ENCODE results near the gene PEX5L.
"Not testable (repeated sequence)": the region's sequence is repeated elsewhere in the genome, so short reads cannot be mapped to it uniquely, and the experiment has no call there.

PEX5L gene

DNA sequence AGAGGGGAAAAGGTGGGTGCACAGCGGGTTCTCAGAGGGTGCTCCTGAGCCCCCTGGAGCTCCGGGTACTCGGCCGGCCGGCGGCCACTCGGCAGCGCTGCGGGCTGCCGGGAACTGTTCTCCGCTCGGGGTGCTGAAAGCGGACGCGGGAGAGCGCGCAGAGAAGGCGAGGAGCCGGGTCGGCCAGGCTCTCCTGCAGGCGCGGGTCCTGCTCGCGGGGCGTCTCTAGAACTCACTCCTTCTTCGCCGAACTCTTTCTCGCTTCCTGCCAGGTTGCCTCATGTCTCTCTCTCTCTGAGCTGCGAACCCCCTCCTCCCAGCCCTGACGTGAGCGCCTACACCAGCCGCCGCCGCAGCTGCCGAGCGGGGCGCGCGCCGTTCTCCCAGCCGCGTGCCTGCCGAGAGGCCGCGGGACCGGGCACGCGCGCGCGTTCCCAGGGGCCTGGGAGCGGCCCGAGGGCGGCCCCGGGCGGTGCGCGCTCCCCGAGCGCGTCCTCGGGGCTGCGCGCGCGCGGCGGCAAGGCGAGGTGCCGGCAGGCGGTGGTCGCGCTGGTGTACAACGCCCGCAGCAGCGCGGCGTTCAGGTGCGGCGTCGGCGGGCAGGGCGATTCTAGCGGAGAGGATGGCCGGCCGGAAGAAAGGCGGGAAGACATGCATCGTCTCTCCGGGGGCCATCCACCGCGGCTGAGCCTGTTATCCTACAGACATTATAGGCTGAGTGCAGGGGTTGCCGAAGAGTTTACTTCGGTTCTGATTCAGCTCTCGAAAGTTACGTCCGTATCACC is at the start of gene PEX5L:
TSS of gene PEX5L (minus strand) at position 267 of the 785 bp plus-strand sequence. CDS start 338 bp downstream, outside the sequence.
- peak; percentile 89 for DNase-seq (ENCODE audit: low spot score)

- DNase-seq (ENCODE audit: low spot score): no peak
These were observed 48.5 kb upstream of the PEX5L start for GRCh38 chr3:180085122-180085710.

GRCh38 chr3:180082699-180083098 is 46.0 kb upstream of the PEX5L start:
- DNase-seq (ENCODE audit: low spot score): no peak

DNA sequence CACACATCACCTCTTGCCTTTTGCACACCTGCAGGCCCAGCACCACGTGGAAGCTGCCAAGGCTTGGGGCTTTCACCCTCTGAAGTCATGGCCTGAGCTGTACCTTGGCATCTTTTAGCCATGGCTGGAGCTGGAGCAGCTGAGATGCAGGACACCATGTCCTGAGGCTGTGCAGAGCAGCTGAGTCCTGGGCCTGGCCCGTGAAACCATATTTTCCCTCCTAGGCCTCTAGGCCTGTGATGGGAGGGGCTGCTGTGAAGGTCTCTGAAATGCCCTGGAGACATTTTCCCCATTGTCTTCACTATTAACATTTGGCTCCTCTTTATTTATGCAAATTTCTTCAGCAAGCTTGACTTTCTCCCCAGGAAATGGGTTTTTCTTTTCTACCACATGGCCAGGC is 41.9 kb upstream of the PEX5L start:
- DNase-seq (ENCODE audit: low spot score): no peak

DNA sequence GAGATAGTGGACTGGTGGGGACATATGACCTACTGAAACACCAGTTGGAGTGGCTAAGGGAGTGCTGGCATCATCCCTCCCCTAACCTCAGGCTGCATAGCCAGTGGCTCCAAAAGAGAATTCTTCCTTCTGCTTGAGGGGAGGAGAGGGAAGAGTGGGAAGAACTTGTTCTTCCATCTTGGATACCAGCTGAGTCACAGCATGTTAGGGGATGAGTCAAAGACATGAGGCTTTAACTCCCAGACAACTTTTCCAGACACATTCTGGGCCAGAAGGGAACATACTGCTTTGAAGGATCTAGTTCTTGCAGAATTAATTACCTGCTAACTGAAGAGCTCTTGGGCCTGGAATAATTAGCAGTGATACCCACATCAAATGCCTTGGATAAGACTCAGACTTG is 36.8 kb upstream of the PEX5L start:
- DNase-seq (ENCODE audit: low spot score): no peak

DNA sequence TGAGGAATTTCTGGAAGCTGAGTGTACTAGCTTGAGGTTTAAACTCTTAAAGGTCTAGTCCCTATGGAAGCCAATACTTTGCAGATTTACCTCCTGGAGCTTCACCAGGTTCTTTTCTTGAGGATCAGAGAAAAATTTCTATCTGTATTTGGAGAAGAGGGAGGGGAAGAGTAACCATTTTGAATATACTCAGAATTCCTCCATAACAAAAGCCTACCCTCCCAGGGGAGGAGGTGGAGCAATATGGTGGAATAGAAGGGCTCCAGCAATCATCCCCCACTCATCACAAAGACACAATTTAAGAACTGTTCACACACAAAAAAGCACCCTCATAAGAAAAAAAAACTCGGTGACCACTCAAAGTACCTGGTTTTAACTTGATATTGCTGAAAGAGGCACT is 36.0 kb upstream of the PEX5L start:
- DNase-seq (ENCODE audit: low spot score): peak; percentile 48

GRCh38 chr3:180070925-180071324 is 34.2 kb upstream of the PEX5L start:
- no peak for DNase-seq (ENCODE audit: low spot score)

DNA sequence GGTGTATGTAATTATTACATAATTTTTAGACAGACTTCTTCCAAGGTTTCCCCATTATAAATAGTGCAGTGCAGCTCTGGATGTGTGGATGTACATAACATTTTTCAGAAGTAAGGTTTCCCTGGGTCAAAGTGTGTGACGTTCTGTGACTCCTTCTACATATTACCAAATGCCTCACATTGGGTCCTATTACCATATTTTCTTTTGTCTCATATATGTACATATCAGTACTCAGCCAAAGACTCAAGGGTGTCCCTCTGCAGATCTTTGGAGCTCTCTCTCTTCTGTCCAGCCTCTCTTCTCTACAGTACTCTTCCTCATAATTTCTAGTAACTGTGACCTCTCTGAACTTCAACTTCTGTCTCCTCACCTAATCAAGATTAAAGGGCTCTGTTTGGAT is 31.3 kb upstream of the PEX5L start:
- DNase-seq (ENCODE audit: low spot score): no peak

DNA sequence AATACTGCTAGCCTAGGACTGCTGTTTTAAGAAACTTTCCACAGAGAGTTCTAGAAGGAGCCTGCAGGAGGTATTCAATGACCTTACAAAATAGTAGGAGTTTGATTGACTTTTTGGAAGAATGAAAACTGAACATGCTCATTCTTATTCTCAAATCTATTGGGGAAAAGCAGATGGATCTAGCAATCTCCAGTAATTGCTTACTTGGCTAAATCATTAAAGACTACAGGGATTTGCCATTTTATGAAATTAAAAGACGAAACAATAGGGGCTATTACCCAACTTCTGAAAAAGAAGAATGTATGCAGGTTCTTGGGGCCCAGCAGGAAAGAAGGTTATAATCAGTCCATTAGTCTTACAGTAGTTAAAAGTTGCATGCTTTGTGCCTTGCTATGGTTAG is 29.9 kb upstream of the PEX5L start:
- no peak for DNase-seq (ENCODE audit: low spot score)

DNA sequence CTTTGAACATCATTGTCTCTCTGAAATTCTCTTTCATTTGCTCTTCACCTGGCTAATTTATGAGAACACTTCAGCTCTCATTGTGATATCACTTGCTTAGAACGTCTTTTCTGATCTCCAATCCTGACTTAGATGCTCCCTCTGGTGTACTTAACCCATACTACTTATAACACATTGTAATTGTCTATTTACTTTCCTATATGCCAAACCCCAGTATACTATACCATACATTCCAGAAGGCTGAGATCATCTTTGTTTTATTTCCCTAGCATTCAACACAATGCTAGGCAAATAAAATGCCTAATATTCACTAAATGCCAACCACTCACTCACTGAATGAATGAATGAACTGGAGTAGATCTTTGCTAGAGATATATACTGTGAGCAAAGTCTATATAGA is 27.0 kb upstream of the PEX5L start:
- no peak for DNase-seq (ENCODE audit: low spot score)

GRCh38 chr3:180062771-180063170 is 26.0 kb upstream of the PEX5L start:
- DNase-seq (ENCODE audit: low spot score): no peak

DNA sequence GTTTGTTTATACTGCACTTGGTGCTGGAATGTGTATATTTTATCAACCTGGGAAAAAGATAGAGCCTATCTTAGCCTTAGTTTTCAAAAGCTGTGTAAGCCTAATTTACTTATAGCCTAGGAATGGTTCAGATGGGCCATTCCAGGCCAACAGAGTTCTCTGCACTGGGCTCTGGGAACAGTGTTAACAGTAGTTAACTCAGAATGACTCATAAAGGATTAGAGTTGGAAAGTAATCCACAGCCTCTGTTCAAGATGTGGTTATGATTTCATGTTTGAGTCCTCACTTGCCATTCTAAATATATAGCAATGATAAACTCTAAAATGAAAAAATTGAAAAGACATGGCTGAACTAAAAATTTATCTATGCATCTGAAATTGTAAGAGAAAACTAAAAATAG is 22.6 kb upstream of the PEX5L start:
- DNase-seq (ENCODE audit: low spot score): no peak

DNA sequence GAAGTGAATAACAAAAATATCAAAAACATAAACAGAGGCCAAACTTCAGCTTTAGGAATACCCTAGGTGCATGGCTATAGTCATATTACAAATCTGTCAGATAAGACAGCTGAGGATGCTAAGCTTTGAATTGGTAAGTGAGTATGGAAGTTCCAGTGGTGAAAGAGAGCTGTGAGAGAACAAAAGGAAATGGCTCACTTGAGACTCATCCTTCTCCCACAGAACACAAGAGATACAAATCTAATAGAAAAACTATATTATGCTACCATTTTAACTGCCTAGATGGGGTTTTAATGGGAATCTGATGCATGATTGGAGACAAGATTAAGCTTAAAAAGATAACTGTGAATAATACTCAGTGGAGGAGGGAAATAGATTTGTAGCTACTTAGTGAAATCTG is 21.5 kb upstream of the PEX5L start:
- no peak for DNase-seq (ENCODE audit: low spot score)

DNA sequence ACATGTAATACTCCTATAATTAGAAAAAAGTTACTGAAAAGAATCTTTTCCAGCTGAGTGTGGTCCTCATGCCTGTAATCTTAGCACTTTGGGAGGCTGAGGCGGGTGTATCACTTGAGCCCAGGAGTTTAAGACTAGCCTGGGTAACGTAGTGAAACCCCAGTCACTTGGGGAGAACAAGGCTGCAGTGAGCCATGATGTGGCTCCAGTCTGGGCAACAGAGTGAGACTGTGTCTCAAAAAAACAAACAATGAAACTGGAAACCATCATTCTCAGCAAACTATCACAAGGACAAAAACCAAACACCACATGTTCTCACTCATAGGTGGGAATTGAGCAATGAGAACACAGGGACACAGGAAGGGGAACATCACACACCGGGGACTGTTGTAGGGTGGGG is 18.9 kb upstream of the PEX5L start:
- DNase-seq (ENCODE audit: low spot score): not testable (repeated sequence)

- DNase-seq (ENCODE audit: low spot score): no peak
These were observed 12.7 kb upstream of the PEX5L start for GRCh38 chr3:180049391-180049790.

GRCh38 chr3:180048840-180049239 is 12.1 kb upstream of the PEX5L start:
- no peak for DNase-seq (ENCODE audit: low spot score)

DNA sequence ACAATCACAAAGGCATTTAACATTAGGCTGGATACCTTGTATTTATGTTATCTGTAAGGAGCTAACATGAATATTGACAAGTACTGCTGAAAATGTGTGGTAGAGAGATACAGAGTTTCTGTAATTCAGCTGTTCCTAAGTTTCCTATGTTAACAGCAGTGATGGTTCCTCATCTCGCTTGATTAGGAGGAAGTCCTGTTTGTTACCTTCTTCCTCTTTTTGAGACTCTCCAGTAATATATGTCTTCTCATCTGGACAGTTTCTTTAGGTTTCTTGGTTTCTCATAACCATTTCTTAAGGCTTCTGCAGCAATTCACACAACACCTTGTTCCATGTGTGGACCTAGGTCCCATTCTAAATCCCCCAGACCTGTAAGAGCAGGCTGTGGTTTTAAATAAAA is 11.4 kb upstream of the PEX5L start:
- no peak for DNase-seq (ENCODE audit: low spot score)

- DNase-seq (ENCODE audit: low spot score): no peak
These were observed 4.2 kb upstream of the PEX5L start for GRCh38 chr3:180040966-180041365.

DNA sequence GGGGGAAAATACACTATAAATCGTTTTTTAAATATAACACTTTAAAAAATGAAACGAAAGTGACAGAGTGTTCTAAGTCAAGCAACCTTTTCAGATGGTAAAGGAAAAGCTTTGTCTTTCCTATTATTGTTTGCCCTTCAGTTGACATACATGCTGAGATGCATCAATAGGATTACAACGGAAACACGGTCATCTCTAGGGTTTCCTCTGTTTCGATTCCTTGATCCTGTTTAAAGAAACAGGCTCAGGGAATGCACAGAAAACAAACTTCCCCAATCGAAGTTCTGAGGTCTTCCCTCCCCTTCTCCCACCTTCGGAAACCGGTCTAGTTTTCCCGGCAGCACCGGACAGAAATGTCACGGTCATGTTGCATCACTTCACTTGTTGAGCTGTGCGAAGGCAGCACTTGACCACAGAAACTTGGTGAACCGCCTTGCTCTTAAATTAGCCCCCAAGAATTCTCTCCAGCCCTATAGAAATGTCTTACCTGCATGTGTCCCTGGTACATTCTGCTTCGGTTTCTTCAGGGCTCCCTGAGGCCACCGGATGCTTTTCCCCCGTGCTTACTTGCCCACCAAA is 556 bp downstream of the PEX5L start:
- DNase-seq (ENCODE audit: low spot score): no peak

GRCh38 chr3:180026997-180027396 is 9.7 kb downstream of the PEX5L start:
- no peak for DNase-seq (ENCODE audit: low spot score)

DNA sequence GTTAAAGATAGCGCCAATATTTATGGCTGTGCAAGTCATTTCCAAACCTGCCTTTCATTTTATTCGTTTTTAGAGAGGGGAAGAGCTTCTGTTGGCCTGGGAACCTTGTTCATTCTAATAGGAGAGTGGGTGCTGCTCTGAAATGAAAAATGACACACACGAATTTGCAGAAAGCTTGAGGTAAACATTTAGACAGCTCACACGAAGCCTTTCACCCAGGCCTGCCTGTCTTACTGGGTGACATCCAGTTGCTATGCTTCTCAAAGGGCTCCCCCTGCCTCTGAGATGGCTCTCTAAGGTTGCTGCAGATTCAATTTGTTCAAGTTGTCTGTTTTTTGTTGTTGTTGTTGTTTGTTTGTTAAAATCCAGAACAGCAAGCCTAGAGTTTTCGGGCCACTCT is 18.2 kb downstream of the PEX5L start:
- DNase-seq (ENCODE audit: low spot score): peak; percentile 24

GRCh38 chr3:180017846-180018245 is 18.9 kb downstream of the PEX5L start:
- DNase-seq (ENCODE audit: low spot score): no peak

DNA sequence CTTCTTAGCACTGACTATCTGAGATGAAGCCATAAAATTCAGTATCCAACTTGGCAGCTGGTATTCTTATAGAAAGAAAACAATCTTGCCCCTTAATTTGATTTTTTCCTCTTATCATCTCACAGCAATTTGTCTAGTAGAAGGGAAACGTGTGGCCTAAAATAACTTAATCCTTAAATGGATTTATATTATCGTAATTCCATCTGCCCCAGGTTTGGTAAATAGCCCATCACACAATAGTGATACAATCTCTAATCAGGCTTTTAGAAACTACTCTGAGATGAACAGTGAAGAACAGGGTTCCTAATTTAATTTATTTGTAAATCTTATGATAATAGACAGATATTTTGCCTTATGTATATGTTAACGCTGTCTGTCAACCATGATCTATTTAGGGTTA is 24.8 kb downstream of the PEX5L start:
- DNase-seq (ENCODE audit: low spot score): no peak

DNA sequence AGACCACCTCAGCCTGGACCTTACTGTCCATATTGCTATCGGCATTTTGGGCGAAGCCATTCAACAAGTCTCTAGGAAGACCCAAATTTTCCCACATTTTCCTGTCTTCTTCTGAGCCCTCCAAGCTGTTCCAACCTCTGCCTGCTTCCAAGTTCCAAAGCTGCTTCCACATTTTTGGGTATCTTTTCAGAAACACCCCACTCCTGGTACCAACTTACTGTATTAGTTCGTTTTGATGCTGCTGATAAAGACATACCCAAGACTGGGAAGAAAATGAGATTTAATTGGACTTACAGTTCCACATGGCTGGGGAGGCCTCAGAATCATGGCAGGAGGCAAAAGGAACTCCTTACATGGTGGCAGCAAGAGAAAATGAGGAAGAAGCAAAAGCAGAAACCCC is 28.4 kb downstream of the PEX5L start:
- not testable (repeated sequence) for DNase-seq (ENCODE audit: low spot score)

All from iPS-NIHi11 (cell line).